ENCODE measurements around the gene CIRBP.
"Not testable (repeated sequence)": the region's sequence is repeated elsewhere in the genome, so short reads cannot be mapped to it uniquely, and the experiment has no call there.

Gene CIRBP

DNA sequence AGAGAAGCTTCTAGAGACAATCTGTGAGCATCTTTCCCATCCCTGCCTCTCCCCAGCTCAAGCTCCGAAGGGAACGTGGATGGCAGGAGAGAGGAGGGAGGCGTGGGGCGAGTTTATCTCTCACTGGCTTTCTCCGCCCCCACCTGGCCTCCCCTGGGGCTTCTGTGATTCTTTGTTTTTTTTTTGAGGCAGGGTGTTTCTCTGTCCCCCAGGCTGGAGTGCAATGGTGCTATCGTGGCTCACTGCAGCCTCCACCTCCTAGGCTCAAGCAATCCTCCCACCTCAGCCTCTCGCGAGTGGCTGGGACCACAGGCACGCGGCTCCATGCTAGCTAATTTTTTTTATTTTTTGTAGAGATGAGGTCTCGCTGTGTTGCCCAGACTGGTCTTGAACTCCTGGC lies 39.6 kb downstream of the CIRBP start:
- DNase-seq (ENCODE audit: low read depth in 1 of 2, low spot score in 1 of 2) = no peak

GRCh38 chr19:1309977-1310852 lies 41.1 kb downstream of the CIRBP start:
- DNase-seq (ENCODE audit: low read depth in 1 of 2, low spot score in 1 of 2) = no peak

- no peak for DNase-seq (ENCODE audit: low read depth in 1 of 2, low spot score in 1 of 2)
These were observed 41.7 kb downstream of the CIRBP start for GRCh38 chr19:1310853-1311180.

GRCh38 chr19:1311543-1312091 lies 42.5 kb downstream of the CIRBP start:
- DNase-seq (ENCODE audit: low read depth in 1 of 2, low spot score in 1 of 2) = no peak

DNA sequence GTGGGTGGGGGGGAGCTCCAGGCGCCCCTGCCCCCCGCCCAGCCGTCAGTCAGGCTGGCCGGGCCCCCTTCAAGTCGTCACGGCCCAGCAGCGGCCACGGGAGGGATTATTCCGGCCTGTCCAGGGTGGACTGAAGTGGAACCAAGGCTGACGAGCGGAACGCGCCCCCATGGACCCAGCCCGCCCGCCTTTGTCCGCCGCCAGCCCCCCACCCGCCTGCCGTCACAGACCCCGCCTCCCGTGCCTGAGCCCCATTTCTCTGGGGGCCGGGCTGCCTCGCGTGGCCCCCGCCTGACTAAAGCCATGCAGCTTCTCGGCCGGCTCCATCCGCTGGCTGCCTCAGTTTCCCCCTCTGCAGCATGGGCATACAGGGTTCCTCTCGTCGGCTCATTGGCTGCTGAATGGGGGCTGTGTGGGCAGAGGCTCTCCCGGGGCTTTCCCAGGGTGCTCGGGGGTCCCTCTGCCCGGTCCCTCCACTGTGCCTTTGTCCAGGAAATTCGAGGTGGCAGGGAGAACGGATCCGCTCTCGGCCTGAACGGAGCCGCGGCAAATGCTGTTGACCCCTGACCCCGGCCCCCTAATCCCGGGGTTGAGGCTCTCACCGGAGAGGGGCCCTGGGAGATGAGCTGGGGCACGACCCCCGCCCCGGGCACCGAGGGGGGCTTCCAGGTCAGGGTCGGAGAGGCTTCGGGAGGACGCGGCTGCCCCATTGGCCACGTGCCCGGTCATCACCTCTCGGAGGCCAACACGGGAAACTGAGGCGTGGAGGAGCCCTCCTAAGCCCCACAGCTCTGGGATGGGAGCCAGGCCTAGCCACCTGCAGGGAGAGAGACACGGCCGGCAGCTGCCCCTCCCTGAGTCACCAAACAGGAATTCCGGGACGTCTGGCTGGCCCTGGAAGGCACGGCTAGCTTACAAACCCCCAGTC lies 43.9 kb downstream of the CIRBP start:
- DNase-seq (ENCODE audit: low read depth in 1 of 2, low spot score in 1 of 2) = no peak

DNA sequence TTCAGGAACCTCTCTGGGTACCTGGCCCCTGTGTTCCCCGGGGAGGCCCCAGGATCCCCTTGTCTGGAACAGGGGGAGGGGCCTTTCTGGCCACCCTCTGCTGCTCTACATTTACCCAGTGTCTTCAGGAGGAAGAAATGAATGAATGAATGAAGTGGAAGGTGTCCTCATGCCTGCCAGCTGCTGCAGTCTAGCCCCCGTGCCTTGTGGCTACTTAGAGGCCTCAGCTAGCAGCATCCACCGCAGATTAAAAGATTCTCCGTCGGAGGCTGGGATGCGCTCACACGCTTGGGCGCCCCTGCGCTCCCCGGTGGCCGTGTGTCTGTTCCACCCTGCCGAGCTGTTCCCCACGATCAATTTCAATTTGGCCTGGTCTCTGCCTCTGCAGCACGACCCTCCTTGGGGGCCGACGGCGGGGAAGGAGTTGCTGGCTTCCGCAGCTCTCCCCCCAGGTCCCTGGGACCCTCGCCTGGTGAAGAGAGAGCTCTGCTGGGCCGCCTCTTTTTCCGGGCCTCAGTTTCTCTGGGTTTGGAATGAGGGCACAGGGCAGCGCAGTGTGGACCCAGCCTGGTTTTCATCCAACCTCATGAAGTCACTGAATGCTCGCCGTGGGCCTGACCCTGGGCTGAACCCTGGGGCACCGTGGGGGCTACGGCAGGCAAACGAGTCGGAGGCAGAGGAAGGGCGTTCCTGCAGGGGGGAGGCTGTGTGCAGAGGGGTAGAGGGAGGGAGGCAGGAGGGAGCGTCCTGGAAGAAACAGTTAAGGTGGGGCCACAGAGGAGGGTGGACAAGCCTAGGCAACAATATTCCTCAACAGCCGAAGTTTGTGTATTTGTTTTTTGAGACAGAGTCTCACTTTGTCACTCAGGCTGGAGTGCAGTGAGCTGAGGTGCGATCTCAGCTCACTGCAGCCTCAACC lies 44.8 kb downstream of the CIRBP start:
- no peak for DNase-seq (ENCODE audit: low read depth in 1 of 2, low spot score in 1 of 2)

DNA sequence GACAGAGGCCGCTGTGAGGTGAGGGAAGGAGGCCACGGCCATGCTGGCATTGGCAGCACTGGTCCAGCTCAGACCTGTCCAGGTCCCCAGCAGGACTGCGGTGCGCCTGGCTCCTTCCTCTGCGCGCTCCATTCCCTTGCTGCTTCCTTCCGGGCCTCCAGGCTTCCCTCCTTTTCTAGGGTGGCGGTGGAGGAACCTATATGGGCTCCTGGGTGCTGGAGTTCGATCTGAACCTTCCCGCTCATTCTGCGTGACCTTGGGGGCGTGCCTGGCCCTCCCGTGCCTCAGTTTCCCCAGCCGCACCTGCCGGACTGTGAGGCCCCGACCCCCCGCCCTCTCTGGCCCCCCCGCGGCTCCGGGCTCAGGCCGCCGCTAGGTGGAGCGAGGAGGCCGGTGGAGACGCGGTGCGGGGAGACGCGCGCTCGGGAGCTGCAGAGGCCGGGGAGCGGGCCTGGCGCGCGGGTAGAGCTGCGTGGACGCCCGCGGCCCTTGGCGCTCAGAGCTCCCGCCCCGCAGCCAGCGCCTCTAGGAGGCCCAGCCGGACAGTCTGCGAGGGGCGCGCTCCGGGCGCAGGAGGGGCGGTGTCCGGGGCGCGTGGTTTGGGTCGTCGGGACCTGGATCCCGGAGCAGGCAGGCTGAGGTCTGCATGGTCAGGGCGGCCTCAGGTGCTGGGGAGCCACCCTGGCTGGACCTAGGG lies 46.5 kb downstream of the CIRBP start:
- DNase-seq (ENCODE audit: low read depth in 1 of 2, low spot score in 1 of 2) = peak in 1 of 2 donors; percentile 25

- no peak for DNase-seq (ENCODE audit: low read depth in 1 of 2, low spot score in 1 of 2)
These were observed 47.3 kb downstream of the CIRBP start for GRCh38 chr19:1316466-1316865.

GRCh38 chr19:1317274-1318003 lies 48.3 kb downstream of the CIRBP start:
- no peak for DNase-seq (ENCODE audit: low read depth in 1 of 2, low spot score in 1 of 2)

- DNase-seq (ENCODE audit: low read depth in 1 of 2, low spot score in 1 of 2) = no peak
These were observed 49.7 kb downstream of the CIRBP start for GRCh38 chr19:1318678-1319471.

- not testable (repeated sequence) for DNase-seq (ENCODE audit: low read depth in 1 of 2, low spot score in 1 of 2)
These were observed 51.1 kb downstream of the CIRBP start for GRCh38 chr19:1320282-1320650.

GRCh38 chr19:1321539-1321938 lies 52.4 kb downstream of the CIRBP start:
- no peak for DNase-seq (ENCODE audit: low read depth in 1 of 2, low spot score in 1 of 2)

DNA sequence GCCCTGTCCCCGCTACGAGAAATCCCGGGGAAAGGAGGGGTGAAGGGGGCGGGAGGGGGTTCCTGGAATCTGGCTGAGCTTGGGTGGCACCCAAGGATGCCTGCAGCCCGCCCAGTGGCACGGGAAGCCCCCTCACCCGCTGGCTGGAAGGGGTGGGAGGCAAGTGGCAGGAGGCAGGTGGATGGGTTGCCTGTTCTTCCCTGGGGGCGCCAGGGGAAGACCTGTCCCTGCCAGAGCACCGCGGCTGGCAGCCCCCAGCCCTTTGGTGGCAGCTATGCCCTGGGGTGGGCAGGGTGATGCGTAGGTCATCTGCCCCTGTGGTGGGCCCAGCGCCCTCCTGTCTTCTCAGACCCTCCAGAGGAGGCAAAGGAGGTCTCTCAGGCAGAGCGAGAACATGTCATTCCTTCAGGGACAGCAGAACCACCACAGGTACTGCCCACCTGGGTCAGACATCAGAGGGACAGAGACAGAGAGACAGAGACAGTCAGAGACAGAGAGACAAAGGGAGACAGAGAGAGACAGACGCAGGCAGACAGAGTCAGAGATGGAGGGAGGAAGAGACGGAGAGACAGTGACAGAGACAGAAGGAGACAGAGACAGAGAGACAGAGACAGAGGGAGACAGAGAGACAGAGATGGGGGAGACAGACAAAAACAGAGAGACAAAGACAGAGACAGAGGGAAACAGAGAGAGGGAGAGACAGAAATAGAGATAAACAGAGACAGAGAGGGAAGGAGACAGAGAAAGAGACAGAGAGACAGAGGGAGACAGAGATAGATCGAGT lies 53.3 kb downstream of the CIRBP start:
- DNase-seq (ENCODE audit: low read depth in 1 of 2, low spot score in 1 of 2) = no peak

DNA sequence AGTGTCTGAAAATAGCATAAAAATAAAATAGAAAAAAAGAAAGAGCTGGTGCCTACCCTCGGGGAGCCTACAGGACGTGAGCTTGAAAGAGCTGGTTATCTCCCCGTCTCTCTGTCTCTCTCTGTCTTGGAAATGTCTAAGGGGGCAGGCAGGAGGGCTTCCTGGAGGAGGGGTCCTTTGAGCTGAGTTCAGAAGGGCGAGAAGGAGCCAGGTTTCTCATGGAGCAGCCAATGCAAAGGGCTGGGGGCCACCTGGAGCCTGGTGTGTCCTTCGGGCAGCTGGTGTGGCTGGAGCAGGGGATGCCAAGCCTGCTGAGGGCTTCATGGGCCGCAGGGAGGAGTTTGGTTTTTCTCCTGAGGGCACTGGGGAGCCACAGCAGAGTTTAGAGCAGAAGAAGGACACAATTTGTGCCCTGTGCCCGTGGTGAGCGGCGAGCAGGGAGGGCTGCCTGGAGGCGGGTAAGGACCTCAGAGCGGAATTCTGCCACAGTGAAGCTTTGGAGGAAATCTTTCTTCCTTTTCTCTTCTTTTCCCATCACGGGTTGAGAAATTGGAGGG lies 55.2 kb downstream of the CIRBP start:
- no peak for DNase-seq (ENCODE audit: low read depth in 1 of 2, low spot score in 1 of 2)
